ENCODE data around the gene RHEB.

Gene RHEB

DNA sequence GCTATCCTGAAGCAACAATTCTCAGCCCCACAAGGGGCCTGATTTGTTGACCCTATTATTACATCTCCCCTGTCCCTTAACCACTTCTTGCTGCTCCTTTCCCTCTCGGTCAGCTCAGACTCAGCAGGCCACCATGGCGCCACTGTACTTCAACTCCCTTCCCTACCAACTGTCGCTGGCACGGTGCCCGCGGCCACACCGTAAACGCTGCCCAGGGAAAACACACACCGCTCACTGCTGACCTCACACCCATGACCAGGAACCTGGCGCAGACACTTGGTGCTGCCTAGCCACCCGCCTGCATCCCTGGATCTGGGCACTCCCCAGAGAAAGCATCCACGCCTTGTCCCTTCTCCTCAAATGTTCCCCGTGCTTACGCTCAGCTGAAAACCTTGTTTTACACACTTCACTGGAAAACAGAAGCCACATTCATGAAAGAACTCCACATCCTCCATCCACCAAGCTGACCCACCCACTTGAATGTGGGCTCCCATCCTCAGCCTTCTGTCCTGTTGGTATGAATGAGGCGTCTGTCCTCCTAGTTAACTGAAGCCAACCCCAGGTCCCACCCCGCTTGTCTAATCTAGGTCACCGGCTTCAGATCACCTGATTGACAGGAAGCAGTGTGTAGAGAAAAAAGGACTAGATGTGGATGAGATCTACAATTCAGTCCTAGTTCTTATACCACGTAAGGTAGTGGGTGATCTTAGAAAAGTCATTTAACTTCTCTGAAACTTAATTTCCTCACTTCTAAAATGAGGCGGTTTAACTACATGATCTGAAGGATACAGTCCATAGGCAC, 51.3 kb downstream of the RHEB start:
- no peak for DNase-seq

DNA sequence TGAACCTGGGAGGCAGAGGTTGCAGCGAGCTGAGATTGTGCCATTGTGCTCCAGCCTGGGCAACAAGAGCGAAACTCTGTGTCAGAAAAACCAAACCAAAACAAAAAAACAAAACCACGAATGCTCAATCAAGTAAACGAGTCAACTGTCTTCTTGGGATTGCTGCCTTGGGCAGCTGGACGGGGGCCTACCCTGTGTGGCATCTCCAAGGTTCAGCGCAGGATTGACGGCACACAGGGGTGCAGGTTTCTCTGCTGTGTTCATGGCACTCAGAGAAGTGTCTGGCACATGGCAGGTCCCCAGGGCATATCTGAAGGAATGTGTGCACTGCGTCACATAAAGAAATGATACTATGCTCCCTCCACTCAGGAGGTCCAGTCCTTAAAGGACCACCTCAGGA, 54.5 kb downstream of the RHEB start:
- no peak for DNase-seq

DNA sequence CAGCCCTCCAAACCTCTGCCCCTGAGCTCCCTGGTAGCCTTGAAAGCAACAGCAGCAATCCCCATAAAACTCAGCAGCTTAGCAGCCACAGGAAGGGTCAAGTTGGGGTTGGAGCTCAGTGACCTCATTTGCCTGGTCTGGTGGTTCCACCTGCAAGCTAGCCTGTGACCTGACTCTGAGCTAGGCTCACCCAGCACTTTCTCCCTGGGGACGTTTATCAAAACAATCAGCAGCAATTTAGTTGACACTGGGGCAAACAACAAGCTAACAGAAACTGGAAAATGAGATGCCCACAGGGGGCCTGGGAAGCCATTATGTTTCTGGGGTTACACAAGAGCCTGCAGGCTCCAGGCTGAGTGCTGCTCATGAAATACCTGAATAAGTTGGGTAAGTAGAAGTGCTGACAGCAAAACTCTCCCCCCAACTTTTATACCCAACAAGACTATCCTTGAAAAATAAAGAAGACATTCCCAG, 57.4 kb downstream of the RHEB start:
- no peak for DNase-seq

DNA sequence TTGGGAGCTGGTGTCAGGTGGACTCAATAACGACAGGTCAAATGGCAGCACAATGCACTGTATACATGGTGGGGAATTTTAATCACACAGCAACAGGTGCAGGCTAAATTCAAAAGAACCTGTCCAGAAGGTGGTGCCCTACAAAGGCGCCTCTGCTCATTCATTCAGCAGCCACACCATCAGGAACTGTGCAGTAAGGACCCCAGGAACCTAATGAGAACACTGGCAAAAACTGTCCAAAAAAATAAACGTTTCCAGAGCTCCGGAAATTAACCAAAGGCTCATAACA, 57.8 kb downstream of the RHEB start:
- no peak for DNase-seq

DNA sequence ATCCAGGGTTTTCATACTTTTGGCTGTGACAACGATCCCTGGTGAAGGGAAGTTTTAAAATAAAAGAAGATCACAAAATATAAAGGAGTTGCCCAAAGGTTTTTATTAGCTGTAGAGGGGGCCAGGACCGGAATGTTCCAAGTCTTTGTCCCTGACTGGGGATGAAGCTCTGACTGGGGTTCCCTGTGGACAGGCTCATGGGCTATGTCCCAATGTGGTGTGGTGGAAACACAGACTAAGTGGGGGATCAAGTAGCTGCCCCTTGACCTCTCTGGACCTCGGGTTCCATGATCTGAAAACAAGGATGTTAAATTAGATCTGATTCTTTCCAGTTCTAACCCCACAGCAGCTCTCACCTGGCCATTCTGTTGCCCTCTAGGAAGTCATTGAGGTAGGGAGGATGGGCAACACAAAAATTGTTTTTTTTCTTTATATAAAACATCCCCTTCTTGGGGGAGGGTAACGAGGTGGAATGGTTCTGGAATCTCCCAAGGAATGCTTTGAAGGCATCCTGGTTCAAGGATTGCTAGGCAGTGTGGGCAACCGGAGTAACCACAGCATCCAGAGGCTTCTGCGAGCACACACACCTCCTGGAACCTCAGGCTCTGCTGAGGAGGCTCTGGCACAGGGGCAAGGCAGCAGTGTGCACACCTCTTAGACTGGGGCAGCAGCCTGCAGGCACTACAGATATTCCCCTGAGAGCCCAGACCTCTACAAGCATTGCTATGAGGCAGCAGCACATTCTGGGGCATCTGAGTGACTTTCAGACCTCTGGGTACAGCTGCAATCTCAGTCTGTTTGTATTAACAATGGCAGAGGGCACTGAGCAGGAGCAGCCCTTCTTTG, 58.4 kb downstream of the RHEB start:
- DNase-seq: no peak

DNA sequence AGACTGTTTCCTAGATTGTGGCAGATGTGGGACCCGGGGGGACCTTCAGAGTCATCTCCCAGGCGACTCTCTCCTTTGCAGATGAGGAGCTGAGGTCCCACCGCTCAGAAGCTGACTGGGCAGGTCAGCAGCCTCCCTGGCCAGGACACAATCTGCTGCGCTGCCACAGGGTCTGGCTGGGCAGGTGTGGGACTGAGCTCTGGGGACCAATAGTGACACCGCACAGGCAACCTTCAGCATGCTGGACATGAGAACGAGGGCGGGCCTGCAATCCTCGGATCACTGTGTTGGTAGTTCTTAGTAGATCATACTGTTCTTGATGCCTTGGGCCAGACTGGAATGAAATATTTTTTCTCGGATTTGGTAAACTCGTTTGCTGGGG, 59.2 kb downstream of the RHEB start:
- DNase-seq: no peak

DNA sequence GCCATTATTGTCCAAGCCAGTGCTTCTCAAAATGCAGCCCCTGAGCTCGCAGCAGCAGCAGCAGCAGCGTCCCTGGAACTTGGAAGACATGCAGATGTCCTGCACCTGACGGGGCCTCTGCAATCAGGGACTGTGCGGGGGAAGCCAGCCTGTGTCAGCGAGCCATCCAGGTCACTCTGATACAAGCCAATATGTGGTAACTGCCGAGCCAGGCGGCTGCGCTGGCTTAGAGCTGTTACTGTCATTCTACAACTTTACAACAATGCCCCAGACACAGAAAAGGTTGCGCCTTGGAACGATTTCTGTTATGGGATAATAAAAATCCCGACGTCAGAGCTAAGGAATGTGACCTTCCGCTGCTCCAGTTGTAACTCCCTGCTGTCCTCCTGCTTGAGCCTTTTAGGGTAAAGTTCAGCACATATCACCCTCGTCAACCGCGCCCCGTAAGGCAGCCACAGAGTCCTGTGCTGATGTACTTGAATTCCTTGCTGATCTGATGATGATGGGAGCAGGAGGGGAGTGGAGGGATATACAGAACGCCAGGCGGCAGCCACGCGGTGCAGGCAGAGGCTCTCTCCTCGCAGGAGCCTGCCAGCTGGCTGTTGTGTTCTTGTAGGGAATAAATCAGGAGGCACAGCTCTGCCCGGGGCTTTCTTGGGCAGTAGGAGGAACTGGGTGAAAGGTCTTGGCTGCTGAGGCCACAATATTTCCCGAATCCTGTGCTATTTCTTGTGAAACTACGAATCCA, 59.8 kb downstream of the RHEB start:
- DNase-seq: no peak

DNA sequence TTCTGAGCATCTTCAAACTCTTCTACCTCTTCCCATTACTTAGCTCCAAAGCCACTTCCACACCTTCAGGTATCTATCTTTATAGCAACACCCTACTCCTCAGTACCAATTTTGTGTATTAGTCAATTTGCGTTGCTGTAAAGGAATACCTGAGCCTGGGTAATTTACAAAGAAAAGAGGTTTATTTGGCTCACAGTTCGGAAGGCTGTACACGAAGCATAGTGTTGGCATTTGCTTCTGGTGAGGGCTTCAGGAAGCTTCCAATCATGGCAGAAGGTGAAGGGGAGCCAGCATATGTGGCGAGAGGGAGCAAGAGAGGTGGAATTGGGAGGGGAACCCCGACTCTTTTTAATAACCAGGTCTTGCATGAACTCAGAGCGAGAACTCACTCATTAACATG, 62.2 kb downstream of the RHEB start:
- DNase-seq: no peak

DNA sequence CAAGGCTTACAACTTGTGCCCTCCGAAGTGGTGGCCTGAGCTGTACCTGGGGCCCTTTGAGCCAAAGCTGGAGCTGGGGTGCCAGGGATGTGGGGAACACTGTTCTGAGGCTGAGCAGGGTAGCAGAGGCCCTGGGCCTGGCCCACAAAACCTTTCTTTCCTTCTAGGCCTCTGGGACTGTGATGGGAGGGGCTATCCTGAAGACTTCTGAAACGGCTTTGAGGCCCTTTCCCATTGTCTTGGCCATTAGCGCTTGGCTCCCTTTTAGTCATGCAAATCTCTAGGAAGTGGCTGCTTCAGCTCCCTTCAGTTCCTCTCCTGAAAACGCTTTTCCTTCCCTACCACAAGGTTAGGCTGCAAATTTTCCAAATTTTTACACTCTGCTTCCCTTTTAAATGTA, 62.9 kb downstream of the RHEB start:
- DNase-seq: no peak

DNA sequence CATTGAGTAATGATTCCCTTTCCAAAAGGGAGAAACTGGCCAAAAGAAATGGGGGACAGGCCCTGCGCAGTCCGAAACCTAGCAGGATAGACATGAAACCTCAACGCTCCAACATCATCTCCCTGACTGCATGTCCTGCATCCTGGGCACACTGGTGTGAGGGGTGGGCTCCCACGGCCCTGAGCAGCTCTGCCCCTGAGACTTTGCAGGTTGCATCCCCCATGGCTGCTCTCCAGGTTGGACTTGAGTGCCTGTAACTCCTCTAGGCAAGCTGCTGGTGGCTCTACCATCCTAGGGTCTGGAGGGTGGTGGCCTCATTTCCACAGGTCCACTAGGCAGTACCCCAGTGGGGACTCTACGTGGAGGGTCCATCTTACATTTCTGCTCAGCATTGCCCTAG, 63.4 kb downstream of the RHEB start:
- no peak for DNase-seq

DNA sequence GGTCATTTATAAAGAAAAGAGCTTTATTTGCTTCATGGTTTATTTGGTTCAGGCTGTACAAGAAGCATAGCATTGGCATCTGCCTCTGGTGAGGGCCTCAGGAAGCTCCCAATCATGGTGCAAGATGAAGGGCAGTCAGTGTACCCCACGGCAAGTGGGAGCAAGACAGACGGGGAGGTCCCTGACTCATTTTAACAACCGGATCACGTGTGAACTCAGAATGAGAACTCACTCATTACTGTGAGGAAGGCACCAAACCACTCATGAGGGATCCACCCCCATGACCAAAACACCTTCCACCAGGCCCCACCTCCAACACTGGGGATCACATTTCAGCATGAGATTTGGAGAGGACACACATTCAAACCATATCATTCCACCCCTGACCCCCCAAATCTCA, 64.0 kb downstream of the RHEB start:
- DNase-seq: no peak

DNA sequence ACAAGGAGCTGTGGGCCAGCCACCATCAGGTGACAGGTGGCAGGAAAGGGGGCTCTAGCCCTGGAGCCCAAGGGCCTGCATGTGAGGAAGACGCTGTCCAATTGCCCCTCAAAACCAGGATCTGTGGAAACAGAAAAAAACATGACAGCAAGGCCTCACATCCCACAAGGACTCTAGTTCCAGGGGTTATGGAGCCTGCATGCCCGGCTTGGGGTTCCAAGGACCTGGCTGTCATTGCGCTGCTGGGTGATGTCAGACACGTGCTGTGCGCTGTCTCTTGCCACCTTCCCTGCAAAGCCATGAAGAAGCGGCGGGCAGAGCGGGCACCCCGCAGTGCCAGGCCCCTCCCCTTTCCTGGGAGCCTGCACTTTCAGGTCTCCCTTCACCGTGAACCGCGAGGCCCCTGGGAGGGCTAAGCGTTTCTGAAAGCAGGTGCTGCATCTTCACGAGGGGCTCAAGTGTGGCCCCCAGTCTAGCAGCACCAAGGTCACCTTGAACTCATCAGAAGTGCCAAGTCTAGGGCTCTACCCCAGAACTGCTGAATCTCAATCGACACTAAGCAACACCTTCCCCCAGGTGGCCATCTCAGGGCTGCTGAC, 64.7 kb downstream of the RHEB start:
- DNase-seq: no peak

DNA sequence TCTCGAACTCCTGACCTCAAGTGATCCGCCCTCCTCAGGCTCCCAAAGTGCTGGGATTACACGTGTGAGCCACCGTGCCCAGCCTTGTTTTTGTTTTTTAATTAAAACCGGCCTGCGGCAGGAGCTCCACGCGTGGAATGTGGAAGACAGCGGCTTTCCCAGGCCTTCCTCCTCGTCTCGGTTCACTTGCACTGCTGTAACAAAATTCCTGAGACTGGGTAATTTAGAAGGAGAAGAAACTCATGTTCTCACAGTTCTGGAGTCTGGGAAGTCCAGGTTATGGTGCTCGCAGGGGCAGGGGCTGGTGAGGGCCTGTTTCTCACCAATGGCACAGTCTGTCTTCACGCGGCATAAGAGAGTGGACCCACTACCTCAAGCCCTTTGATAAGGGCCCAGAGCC, 65.4 kb downstream of the RHEB start:
- no peak for DNase-seq

DNA sequence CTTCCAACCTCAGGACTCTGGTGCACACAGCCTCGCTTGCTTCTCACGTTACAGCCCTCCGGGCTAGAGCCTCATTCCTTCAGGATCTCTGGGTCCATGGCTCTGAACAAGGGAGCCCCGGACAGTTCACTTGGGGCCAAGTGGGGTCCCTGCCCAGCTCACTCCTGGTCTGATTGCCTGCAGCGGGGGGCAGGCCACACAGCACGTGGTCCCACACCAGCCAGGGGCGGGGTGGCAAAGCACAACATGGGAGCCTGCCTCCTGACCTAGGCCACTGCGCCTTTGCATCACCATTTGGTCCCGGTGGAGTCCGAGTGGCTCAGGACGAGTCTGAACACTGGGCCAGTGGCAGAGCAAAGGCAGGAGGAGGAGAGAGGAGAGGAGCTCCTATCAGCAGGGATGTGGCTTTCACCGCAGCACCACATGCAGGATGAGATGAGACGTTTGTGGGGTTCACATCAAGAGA, 66.3 kb downstream of the RHEB start:
- no peak for DNase-seq

DNA sequence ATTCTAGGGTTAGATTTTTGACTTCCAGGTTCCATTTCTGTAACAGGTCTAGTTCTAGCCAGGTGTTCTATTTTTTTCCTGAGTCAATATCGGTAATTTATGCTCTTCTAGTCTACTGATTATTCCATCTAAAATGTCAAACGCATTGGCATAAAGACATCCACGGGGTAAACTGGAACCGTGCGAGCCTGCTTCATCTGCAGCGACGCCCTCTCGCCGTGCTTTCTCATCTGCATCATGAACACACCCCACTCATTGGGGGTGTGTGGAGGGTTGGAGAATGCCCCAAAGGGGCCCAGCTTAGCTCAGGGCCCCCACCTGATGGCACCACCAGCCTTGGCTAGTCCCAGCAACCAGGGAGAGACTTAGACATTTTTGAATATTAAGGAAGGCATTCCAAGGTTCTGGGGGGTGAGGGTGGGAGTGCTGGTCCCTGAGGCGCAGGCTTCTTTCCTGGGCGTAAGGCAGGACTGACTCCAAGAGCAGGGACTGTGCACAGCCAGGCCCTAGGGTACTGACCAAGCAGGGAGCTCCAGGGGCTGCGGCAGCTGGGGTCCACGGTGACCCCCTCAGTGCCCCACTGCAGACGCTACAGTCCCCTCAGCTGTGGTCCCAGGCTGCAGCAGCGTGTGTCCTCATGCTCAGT, 66.9 kb downstream of the RHEB start:
- DNase-seq: no peak

DNA sequence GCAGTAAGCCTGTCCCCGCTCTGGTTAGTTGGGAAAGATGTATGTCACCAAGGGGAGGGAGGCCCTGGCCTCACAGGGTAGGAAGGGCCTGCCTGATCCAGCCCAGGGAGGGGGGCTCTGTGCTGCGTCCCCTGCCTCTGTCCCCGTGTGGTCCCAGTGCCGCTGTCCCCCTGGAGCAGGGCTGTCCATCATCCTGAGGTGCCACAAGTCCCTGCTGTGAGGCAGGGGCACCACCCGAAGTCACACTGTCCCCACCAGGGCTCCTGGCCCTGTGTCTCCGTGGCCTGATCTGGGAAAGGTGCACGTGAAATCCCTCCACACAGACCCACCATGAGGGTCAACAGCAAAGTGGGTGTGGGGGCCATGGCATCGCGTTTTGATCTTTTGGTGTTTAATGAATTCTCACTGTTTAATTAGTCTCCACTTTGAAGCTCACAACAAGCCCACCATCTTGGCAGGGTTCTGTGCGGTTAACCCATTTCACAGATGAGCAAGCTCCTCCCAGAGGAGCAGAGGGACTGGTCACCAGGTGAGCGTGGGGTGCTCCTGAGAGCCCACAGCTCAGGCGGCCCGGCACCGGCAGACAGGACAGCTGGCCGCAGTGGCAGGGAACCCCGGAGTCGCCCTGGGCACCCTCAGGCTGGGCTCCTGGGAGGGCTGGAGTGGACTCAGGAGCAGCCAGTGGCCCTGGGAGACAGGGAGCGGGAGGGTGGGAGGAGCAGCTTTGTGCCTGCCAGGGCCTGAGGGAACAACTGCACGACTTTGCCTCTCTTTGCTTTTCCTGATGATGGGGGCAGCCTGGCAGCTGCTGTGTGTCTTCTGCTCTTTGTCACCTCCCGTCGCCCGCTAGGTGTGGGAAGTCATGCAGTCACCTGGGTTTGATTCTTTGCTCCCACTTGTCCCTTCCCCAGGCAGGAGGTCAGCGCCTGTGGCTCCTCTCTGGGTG, 67.8 kb downstream of the RHEB start:
- no peak for DNase-seq

DNA sequence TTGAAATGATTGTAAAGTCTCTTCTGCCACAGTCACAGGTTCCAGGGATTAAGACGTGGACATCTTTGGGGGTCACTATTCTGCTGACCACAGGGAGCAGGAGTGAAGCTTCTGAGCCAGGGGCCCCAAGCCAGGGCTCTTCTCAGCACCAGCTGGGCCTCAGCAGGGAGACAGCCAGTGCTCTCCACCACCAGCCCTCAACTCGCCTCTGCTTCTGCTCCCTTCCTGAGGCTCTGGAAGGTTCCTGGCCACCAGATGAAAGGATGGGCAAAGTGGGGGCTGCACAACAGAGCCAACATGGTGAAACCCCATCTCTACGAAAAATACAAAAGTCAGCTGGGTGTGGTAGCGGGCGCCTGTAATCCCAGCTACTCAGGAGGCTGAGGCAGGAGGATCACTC, 68.5 kb downstream of the RHEB start:
- DNase-seq: no peak

DNA sequence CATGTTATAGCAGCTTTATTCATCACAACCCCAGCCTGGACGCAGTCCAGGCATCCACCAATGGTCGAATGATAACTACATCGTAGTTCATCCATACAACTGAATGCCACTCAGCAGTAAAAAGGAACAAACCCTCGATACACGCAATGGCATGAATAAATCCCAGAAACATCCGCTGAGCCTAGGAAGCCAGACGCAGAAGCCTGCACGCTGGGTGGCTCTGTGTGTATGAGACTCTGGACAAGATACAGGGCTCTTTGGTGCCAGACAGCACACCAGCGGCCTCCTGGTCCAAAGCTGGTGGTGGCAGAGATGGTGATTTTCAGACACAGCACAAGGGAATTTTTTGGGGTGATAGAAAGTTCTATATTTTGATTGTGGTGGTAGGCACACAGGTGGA, 69.7 kb downstream of the RHEB start:
- DNase-seq: no peak

DNA sequence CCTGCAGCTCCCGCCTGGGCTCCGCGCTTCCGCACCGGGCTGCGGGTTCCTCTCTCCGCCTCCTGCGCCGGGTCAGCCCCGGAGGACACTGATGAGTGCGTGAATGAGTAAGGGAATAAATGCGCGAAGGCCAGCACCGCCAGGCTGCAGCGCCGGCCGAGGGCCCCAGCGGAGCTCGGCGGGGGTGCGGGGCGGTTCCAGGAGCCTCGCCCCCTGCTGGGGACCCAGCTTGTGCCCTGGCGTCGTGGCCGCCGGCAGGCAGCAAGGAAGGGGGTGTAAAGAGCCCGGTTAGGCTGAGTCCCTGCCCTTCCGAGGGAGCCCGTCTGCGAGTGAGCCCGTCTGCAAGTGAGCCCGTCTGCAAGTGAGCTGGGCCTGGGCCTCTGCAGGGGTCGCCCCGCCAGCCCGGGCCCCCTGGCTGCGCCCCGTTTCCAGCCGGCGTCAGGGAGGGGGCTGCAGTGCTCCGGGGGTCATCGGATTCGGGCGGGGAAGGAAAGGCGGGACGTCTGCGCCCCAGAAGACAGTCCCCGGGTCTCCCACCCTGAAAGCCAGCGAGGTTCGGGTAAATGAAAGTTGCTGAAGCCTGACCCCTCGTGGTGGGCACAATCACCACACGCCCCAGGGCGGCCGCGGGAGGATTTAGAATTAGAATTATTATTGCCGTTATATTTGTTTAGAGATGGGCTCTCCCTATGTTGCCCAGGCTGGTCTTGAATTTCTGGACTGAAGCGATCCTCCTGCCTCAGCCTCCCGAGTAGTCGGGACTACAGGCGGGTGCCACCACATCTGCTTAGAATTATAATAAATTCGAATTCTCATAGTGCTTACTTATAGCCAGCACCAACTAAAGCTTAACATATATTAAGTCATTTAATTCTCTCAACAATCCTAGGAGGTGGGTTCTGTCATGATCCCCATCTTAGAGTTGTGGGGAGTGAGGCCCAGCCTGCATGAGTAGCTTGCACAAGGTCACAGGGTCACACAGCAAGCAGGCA, 71.1 kb downstream of the RHEB start:
- DNase-seq: peak; percentile 71 to 75

DNA sequence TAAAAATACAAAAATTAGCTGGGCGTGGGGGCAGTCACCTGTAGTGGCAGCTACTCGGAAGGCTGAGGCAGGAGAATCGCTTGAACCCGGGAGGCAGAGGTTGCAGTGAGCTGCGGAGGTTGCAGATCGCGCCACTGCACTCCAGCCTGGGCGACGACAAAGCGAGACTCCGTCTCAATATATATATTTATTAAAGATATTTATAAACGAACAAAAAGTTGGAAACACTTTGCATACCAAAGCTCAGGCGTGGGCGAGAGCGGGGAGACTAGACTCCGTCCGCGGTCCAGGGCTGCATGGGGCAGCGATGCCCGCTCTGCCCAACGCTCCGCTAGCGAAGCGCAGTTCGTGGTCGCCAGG, 71.8 kb downstream of the RHEB start:
- no peak for DNase-seq
